Liver (tissue), 9 donors: ENCODE data around the gene MTHFSD. TPM values are rescaled to one million over a fixed set of nuclear protein-coding genes. Genes with fewer than 3 reads are reported as not detected.

Source experiments
- DNase-seq: peaks from one replicate; pipeline ENCODE4 v3.0.0-alpha.2; 2017; ENCODE audit warnings: low spot score
- H3K27ac ChIP-seq, 2 donors: one replicate each; pipeline ENCODE4 v1.7.0; 2013; ENCODE audit warnings: inconsistent platforms in 2 of 2, low read length in 2 of 2, control low read depth in 1 of 2, low read depth in 1 of 2, mild to moderate bottlenecking in 1 of 2
- H3K27me3 ChIP-seq, 4 donors: one replicate each; pipeline versions ENCODE4 v1.6.1 to v1.7.0; 2013; ENCODE audit warnings: low read length in 3 of 4, inconsistent platforms in 1 of 4, mild to moderate bottlenecking in 1 of 4, moderate library complexity in 1 of 4; ENCODE audit not compliant: control insufficient read depth in 4 of 4, insufficient read depth in 4 of 4
- H3K36me3 ChIP-seq, 4 donors: one replicate each; pipeline versions ENCODE4 v1.6.1 to v1.7.0; 2013; ENCODE audit warnings: low read length in 3 of 4, mild to moderate bottlenecking in 3 of 4, low read depth in 1 of 4, moderate library complexity in 1 of 4; ENCODE audit not compliant: control insufficient read depth in 4 of 4, insufficient read depth in 3 of 4
- H3K4me1 ChIP-seq, 4 donors: one replicate each; pipeline versions ENCODE4 v1.6.1 to v1.7.0; 2013; ENCODE audit warnings: low read length in 3 of 4, mild to moderate bottlenecking in 3 of 4, moderate library complexity in 1 of 4; ENCODE audit not compliant: control insufficient read depth in 4 of 4, insufficient read depth in 4 of 4
- H3K4me3 ChIP-seq, 3 donors: one replicate each; pipeline versions ENCODE4 v1.6.1 to v1.7.0; 2013; ENCODE audit warnings: low read length in 3 of 3, control low read depth in 1 of 3, low read depth in 1 of 3, mild to moderate bottlenecking in 1 of 3
- H3K9ac ChIP-seq, 2 donors: one replicate each; pipeline ENCODE4 v1.7.0; 2013; ENCODE audit warnings: low read length in 2 of 2, mild to moderate bottlenecking in 2 of 2, moderate library complexity in 2 of 2, control low read depth in 1 of 2, low read depth in 1 of 2
- H3K9me3 ChIP-seq, 4 donors: one replicate each; pipeline versions ENCODE4 v1.6.1 to v1.7.0; 2013; ENCODE audit warnings: low read length in 3 of 4; ENCODE audit not compliant: control insufficient read depth in 4 of 4
- EGR1 ChIP-seq, 2 donors: IDR thresholded peaks; 2 replicates each; pipeline ENCODE4 v1.6.1; 2016 to 2018; ENCODE audit warnings: antibody characterized with exemption in 2 of 2, low read depth in 2 of 2
- FOXA1 ChIP-seq: IDR thresholded peaks from 2 replicates; pipeline ENCODE4 v1.6.1; 2016; ENCODE audit warnings: antibody characterized with exemption
- FOXA2 ChIP-seq: IDR thresholded peaks from 2 replicates; pipeline ENCODE4 v1.6.1; 2016; ENCODE audit warnings: antibody characterized with exemption
- GABPA ChIP-seq, 2 donors: IDR thresholded peaks in 1 of 2; conservative IDR thresholded peaks in 1 of 2; 2 replicates each; pipeline ENCODE4 v1.6.1; 2016; ENCODE audit warnings: antibody characterized with exemption in 2 of 2, mild to moderate bottlenecking in 1 of 2, moderate library complexity in 1 of 2
- HNF4A ChIP-seq, 2 donors: conservative IDR thresholded peaks; 2 replicates each; pipeline ENCODE4 v1.6.1; 2016; ENCODE audit warnings: antibody characterized with exemption in 2 of 2, mild to moderate bottlenecking in 2 of 2
- HNF4G ChIP-seq: IDR thresholded peaks from 2 replicates; pipeline ENCODE4 v1.6.1; 2016; ENCODE audit warnings: antibody characterized with exemption
- JUND ChIP-seq, 2 donors: IDR thresholded peaks; 2 replicates each; pipeline ENCODE4 v1.6.1; 2016; ENCODE audit warnings: antibody characterized with exemption in 2 of 2
- NR2F2 ChIP-seq: IDR thresholded peaks from 2 replicates; pipeline ENCODE4 v1.6.1; 2016; ENCODE audit warnings: antibody characterized with exemption
- RAD21 ChIP-seq, 2 donors: IDR thresholded peaks; 2 replicates each; pipeline ENCODE4 v1.6.1; 2016; ENCODE audit warnings: antibody characterized with exemption in 2 of 2, mild to moderate bottlenecking in 2 of 2
- SP1 ChIP-seq: IDR thresholded peaks from 2 replicates; pipeline ENCODE4 v1.6.1; 2018; ENCODE audit warnings: antibody characterized with exemption, mild to moderate bottlenecking
- TAF1 ChIP-seq: conservative IDR thresholded peaks from 2 replicates; pipeline ENCODE4 v1.6.1; 2016; ENCODE audit warnings: antibody characterized with exemption, mild to moderate bottlenecking
- WGBS: extraction: QIAGEN DNeasy Blood & Tissue Kit; methylation state at CpG from one replicate; pipeline ENCODE4 v1.1.7; 2013; 5-methylcytosine and 5-hydroxymethylcytosine counted together
- polyA plus RNA-seq, 2 donors: library from polyadenylated mRNA; stranded (reverse) in 1 of 2; unstranded in 1 of 2; fragments of 200-250 nt in 1 of 2; fragments of >200 nt in 1 of 2; fragmentation: Nextera tagmentation in 1 of 2; extraction: Ambion mirVana in 1 of 2; gene quantifications; one replicate each; pipeline versions ENCODE4 v1.2.1 to v1.2.3, GENCODE V29; 2013 to 2015
- total RNA-seq, 2 donors: library from RNA; depleted of rRNA; stranded (reverse); fragments of >200 nt; gene quantifications; one replicate each; pipeline ENCODE4 v1.2.3, GENCODE V29; 2014
- TF ChIP-seq, protein P1 (sequence below): IDR thresholded peaks from 2 replicates; pipeline ENCODE4 v1.6.1; 2016; ENCODE audit warnings: antibody characterized with exemption
- TF ChIP-seq, protein P2 (sequence below): fragments of 150-350 bp; IDR thresholded peaks from 2 replicates; pipeline ENCODE4 v1.5.1; 2017; ENCODE audit warnings: improper control_type of control experiment, low read depth, low read length; ENCODE audit not compliant: missing input control
- TF ChIP-seq, protein P3 (sequence below): IDR thresholded peaks from 2 replicates; pipeline ENCODE4 v1.6.1; 2016; ENCODE audit warnings: antibody characterized with exemption
- TF ChIP-seq, protein P4 (sequence below): IDR thresholded peaks from 2 replicates; pipeline ENCODE4 v1.6.1; 2016; ENCODE audit warnings: antibody characterized with exemption, mild to moderate bottlenecking
- donor health status: healthy.
- donor health status: healthy.
- donor health status: healthy.
- donor health status: healthy.
- donor health status: healthy.

The MTHFSD gene
- total and polyA plus RNA-seq, 4 donors: 4.6 to 8.1 (median 6.5) TPM

DNA sequence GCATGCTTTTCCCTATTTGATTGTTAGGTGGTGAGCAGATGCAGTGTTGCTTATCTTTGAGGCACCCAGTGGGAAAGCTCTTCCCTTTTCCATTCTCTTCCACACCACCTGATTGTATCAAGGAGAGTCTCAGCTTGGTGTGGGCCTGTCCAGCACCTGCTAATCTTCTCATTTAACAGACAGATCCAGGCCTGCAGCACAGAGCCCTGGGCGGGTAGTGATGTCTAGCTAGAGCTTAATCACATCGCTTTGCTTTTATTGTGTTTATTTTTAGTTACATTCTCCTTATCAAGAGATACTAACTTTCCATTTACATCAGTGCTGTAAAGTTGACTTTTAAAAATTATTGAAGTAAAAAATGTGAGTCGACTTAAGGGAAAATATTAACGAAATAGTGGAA, 47.5 kb upstream of the MTHFSD start:
- TF ChIP-seq, protein P1, sequence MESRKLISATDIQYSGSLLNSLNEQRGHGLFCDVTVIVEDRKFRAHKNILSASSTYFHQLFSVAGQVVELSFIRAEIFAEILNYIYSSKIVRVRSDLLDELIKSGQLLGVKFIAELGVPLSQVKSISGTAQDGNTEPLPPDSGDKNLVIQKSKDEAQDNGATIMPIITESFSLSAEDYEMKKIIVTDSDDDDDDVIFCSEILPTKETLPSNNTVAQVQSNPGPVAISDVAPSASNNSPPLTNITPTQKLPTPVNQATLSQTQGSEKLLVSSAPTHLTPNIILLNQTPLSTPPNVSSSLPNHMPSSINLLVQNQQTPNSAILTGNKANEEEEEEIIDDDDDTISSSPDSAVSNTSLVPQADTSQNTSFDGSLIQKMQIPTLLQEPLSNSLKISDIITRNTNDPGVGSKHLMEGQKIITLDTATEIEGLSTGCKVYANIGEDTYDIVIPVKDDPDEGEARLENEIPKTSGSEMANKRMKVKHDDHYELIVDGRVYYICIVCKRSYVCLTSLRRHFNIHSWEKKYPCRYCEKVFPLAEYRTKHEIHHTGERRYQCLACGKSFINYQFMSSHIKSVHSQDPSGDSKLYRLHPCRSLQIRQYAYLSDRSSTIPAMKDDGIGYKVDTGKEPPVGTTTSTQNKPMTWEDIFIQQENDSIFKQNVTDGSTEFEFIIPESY: no peak
- TF ChIP-seq HNF4G (no peak), GABPA (IDR thresholded peaks at IDR 0.05 in 1 of 2, conservative IDR thresholded peaks at IDR 0.05 in 1 of 2) (no peak), JUND (IDR thresholded peaks at IDR 0.05) (no peak), SP1 (no peak), FOXA1 (no peak), NR2F2 (no peak), TAF1 (no peak), FOXA2 (no peak), HNF4A (conservative IDR thresholded peaks at IDR 0.05) (no peak), RAD21 (IDR thresholded peaks at IDR 0.05) (no peak)
- TF ChIP-seq, protein P2, sequence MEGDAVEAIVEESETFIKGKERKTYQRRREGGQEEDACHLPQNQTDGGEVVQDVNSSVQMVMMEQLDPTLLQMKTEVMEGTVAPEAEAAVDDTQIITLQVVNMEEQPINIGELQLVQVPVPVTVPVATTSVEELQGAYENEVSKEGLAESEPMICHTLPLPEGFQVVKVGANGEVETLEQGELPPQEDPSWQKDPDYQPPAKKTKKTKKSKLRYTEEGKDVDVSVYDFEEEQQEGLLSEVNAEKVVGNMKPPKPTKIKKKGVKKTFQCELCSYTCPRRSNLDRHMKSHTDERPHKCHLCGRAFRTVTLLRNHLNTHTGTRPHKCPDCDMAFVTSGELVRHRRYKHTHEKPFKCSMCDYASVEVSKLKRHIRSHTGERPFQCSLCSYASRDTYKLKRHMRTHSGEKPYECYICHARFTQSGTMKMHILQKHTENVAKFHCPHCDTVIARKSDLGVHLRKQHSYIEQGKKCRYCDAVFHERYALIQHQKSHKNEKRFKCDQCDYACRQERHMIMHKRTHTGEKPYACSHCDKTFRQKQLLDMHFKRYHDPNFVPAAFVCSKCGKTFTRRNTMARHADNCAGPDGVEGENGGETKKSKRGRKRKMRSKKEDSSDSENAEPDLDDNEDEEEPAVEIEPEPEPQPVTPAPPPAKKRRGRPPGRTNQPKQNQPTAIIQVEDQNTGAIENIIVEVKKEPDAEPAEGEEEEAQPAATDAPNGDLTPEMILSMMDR: no peak
- TF ChIP-seq, protein P3, sequence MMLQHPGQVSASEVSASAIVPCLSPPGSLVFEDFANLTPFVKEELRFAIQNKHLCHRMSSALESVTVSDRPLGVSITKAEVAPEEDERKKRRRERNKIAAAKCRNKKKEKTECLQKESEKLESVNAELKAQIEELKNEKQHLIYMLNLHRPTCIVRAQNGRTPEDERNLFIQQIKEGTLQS: no peak
- TF ChIP-seq, protein P4, sequence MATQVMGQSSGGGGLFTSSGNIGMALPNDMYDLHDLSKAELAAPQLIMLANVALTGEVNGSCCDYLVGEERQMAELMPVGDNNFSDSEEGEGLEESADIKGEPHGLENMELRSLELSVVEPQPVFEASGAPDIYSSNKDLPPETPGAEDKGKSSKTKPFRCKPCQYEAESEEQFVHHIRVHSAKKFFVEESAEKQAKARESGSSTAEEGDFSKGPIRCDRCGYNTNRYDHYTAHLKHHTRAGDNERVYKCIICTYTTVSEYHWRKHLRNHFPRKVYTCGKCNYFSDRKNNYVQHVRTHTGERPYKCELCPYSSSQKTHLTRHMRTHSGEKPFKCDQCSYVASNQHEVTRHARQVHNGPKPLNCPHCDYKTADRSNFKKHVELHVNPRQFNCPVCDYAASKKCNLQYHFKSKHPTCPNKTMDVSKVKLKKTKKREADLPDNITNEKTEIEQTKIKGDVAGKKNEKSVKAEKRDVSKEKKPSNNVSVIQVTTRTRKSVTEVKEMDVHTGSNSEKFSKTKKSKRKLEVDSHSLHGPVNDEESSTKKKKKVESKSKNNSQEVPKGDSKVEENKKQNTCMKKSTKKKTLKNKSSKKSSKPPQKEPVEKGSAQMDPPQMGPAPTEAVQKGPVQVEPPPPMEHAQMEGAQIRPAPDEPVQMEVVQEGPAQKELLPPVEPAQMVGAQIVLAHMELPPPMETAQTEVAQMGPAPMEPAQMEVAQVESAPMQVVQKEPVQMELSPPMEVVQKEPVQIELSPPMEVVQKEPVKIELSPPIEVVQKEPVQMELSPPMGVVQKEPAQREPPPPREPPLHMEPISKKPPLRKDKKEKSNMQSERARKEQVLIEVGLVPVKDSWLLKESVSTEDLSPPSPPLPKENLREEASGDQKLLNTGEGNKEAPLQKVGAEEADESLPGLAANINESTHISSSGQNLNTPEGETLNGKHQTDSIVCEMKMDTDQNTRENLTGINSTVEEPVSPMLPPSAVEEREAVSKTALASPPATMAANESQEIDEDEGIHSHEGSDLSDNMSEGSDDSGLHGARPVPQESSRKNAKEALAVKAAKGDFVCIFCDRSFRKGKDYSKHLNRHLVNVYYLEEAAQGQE: no peak
- Histone ChIP-seq H3K27me3 (peaks cover 0 to 4% (median 0%) of the 10 kb centered on the region in 4 donors), H3K9me3 (no peaks in the 10 kb centered on the region), H3K4me3 (no peak overlapping the region), H3K27ac (no peak overlapping the region), H3K9ac (no peak overlapping the region), H3K36me3 (no peaks in the 10 kb centered on the region), H3K4me1 (no peaks in the 10 kb centered on the region)
- 64% methylated on average over 4 of the region's 4 CpGs for WGBS
- DNase-seq: no peak

DNA sequence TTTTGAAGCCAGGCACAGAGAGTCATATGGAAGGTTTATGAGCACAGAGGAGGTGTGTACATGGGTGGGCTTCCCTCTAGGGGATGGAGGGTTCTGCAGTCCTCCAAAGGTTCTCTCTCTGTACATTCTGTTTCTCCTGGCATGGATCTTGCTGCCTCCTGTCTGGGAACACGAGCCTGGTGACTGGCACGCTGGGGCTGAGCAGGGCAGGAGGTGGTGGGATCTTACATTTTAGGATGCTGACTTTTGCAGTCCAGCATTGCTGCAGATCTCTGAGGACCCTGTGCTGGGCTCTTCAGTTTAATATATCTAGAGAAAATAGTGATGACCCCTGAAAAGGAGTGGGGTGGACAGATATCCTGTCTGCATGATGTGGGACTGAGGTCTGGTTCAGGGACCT, 46.3 kb upstream of the MTHFSD start:
- Histone ChIP-seq H3K27ac (no peak overlapping the region), H3K4me3 (no peak overlapping the region), H3K9ac (no peak overlapping the region), H3K27me3 (peaks cover 0 to 4% (median 0%) of the 10 kb centered on the region in 4 donors), H3K36me3 (no peaks in the 10 kb centered on the region), H3K4me1 (no peaks in the 10 kb centered on the region), H3K9me3 (no peaks in the 10 kb centered on the region)
- no peak for DNase-seq
- WGBS: 73% methylated on average over 2 of the region's 2 CpGs
- TF ChIP-seq EGR1 (IDR thresholded peaks at IDR 0.05; ENCODE audit: low read depth in 2 of 2) (no peak), SP1 (no peak), TAF1 (no peak)
- TF ChIP-seq, protein P1: no peak
- TF ChIP-seq, protein P2: no peak
